H1 (cell line): ENCODE results near the gene RHBG. TPM values are rescaled to one million over a fixed set of nuclear protein-coding genes. Genes with fewer than 3 reads are reported as not detected.

ENCODE experiments used
- CTCF ChIA-PET: fragments of 300-600 bp; sonication (Branson Sonifier 250); formaldehyde crosslinking; loops from one replicate; lab custom pipeline; 2021; ENCODE audit not compliant: partially characterized antibody; lab: Charles Lee
- POLR2A ChIA-PET: fragments of 300-600 bp; sonication (Branson Sonifier 250); formaldehyde crosslinking; loops from one replicate; lab custom pipeline; 2021; ENCODE audit warnings: inconsistent platforms; ENCODE audit not compliant: partially characterized antibody; lab: Charles Lee
- DNase-seq, 2 experiments: peaks; one replicate each; pipeline versions ENCODE4 v3.0.0 to v3.0.0-alpha.2; 2010 to 2022; ENCODE audit warnings: low spot score in 2 of 2, low read depth in 1 of 2, mixed read lengths in 1 of 2
- FAIRE-seq: peaks from 2 replicates; lab custom pipeline; 2011; peaks lifted over from hg19 to GRCh38; lab: Jason Lieb, UNC
- H2AFZ ChIP-seq: 2 replicates; pipeline ENCODE4 v1.8.1; 2012; ENCODE audit warnings: low read length, inconsistent platforms
- H2AK5ac ChIP-seq: 2 replicates; pipeline ENCODE4 v1.6.1; 2013; ENCODE audit warnings: low read depth, low read length
- H2BK120ac ChIP-seq: replicated peaks from 2 replicates; pipeline ENCODE3; 2013; ENCODE audit warnings: low read depth, low read length, inconsistent platforms
- H2BK12ac ChIP-seq: 2 replicates; pipeline ENCODE4 v1.6.1; 2013; ENCODE audit warnings: low read depth, low read length
- H2BK15ac ChIP-seq: 2 replicates; pipeline ENCODE4 v1.6.1; 2013; ENCODE audit warnings: low read length
- H2BK20ac ChIP-seq: 2 replicates; pipeline ENCODE4 v1.6.1; 2013; ENCODE audit warnings: low read length
- H2BK5ac ChIP-seq: 2 replicates; pipeline ENCODE4 v1.6.1; 2013; ENCODE audit warnings: low read depth, low read length
- H3K14ac ChIP-seq: 2 replicates; pipeline ENCODE4 v1.6.1; 2013; ENCODE audit warnings: inconsistent platforms; ENCODE audit not compliant: insufficient read length
- H3K18ac ChIP-seq: 2 replicates; pipeline ENCODE4 v1.6.1; 2013; ENCODE audit warnings: low read length; ENCODE audit errors: extremely low read depth
- H3K23ac ChIP-seq: 2 replicates; pipeline ENCODE4 v1.6.1; 2013; ENCODE audit warnings: inconsistent platforms; ENCODE audit not compliant: insufficient read length
- H3K23me2 ChIP-seq: 2 replicates; pipeline ENCODE4 v1.6.1; 2013; ENCODE audit warnings: low read depth, low read length
- H3K27ac ChIP-seq: 2 replicates; pipeline ENCODE4 v1.6.1; 2011; ENCODE audit warnings: low read depth, low read length, inconsistent platforms
- H3K27me3 ChIP-seq, 4 experiments: replicated peaks in 1 of 4; 1 replicate in 1 of 4; 2 replicates in 3 of 4; pipeline versions ENCODE4 v1.6.1 to v1.8.1; 2011 to 2013; ENCODE audit warnings: low read length in 3 of 4, mild to moderate bottlenecking in 3 of 4, inconsistent platforms in 2 of 4, mixed read lengths in 2 of 4, moderate library complexity in 1 of 4; ENCODE audit not compliant: control insufficient read depth in 3 of 4, insufficient read depth in 3 of 4; ENCODE audit errors: extremely low read depth in 1 of 4
- H3K36me3 ChIP-seq, 4 experiments: 2 replicates each; pipeline versions ENCODE4 v1.6.1 to v1.8.1; 2011 to 2013; ENCODE audit warnings: mild to moderate bottlenecking in 4 of 4, low read length in 3 of 4, moderate library complexity in 2 of 4, control low read depth in 1 of 4, inconsistent platforms in 1 of 4; ENCODE audit not compliant: insufficient read depth in 4 of 4, control insufficient read depth in 2 of 4
- H3K4ac ChIP-seq: replicated peaks from 2 replicates; pipeline ENCODE3; 2013; ENCODE audit warnings: low read length, low read depth, mixed read lengths, inconsistent platforms; ENCODE audit not compliant: insufficient read length
- H3K4me1 ChIP-seq, 4 experiments: replicated peaks in 1 of 4; 1 replicate in 1 of 4; 2 replicates in 3 of 4; pipeline versions ENCODE4 v1.6.1 to v1.8.1; 2011 to 2013; ENCODE audit warnings: low read length in 3 of 4, inconsistent platforms in 2 of 4, mixed read lengths in 1 of 4; ENCODE audit not compliant: insufficient read depth in 4 of 4, control insufficient read depth in 3 of 4
- H3K4me2 ChIP-seq, 2 experiments: 2 replicates each; pipeline versions ENCODE4 v1.6.1 to v1.8.1; 2011 to 2013; ENCODE audit warnings: low read depth in 2 of 2, low read length in 2 of 2, control low read depth in 1 of 2, inconsistent platforms in 1 of 2, mild to moderate bottlenecking in 1 of 2; ENCODE audit not compliant: insufficient read depth in 1 of 2
- H3K4me3 ChIP-seq, 4 experiments: fragments of 200-600, 300-600 bp in 1 of 4; sonication (generic), shearing (Covaris generic), sonication (Bioruptor Twin) in 1 of 4; 2 replicates each; pipeline versions ENCODE4 v1.5.1 to v1.8.1; 2011 to 2016; ENCODE audit warnings: low read length in 4 of 4, low read depth in 3 of 4, control low read depth in 2 of 4, inconsistent platforms in 2 of 4, mild to moderate bottlenecking in 2 of 4, mixed read lengths in 1 of 4, moderate library complexity in 1 of 4; ENCODE audit not compliant: insufficient read depth in 2 of 4; ENCODE audit errors: extremely low read depth in 1 of 4
- H3K56ac ChIP-seq: replicated peaks from 2 replicates; pipeline ENCODE3; 2013; ENCODE audit warnings: low read depth, mild to moderate bottlenecking, mixed read lengths, low read length, inconsistent platforms; ENCODE audit not compliant: insufficient read length
- H3K79me1 ChIP-seq: 2 replicates; pipeline ENCODE4 v1.6.1; 2013; ENCODE audit warnings: low read depth, low read length, control low read depth
- H3K79me2 ChIP-seq, 2 experiments: 2 replicates each; pipeline versions ENCODE4 v1.6.1 to v1.8.1; 2012 to 2013; ENCODE audit warnings: low read length in 2 of 2, mild to moderate bottlenecking in 2 of 2, inconsistent platforms in 1 of 2; ENCODE audit not compliant: insufficient read depth in 2 of 2, control insufficient read depth in 1 of 2
- H3K9ac ChIP-seq, 4 experiments: replicated peaks in 1 of 4; 1 replicate in 1 of 4; 2 replicates in 3 of 4; pipeline versions ENCODE4 v1.6.1 to v1.8.1; 2011 to 2013; ENCODE audit warnings: low read depth in 3 of 4, low read length in 3 of 4, control low read depth in 2 of 4, mild to moderate bottlenecking in 2 of 4, moderate library complexity in 2 of 4, inconsistent platforms in 1 of 4; ENCODE audit errors: extremely low read depth in 1 of 4
- H3K9me3 ChIP-seq, 2 experiments: 2 replicates each; pipeline versions ENCODE4 v1.6.1 to v1.8.1; 2012 to 2013; ENCODE audit warnings: mild to moderate bottlenecking in 2 of 2, moderate library complexity in 2 of 2, control low read depth in 1 of 2, inconsistent platforms in 1 of 2, low read depth in 1 of 2, low read length in 1 of 2, mixed read lengths in 1 of 2; ENCODE audit not compliant: insufficient read depth in 2 of 2
- H4K20me1 ChIP-seq, 2 experiments: replicated peaks in 1 of 2; 2 replicates each; pipeline versions ENCODE3 to v1.8.1; 2011 to 2013; ENCODE audit warnings: inconsistent platforms in 2 of 2, low read length in 2 of 2, mild to moderate bottlenecking in 1 of 2; ENCODE audit not compliant: insufficient read depth in 2 of 2, control insufficient read depth in 1 of 2
- H4K5ac ChIP-seq: 2 replicates; pipeline ENCODE4 v1.6.1; 2013; ENCODE audit warnings: low read length, low read depth, mixed read lengths, inconsistent platforms; ENCODE audit not compliant: insufficient read length
- H4K8ac ChIP-seq: 2 replicates; pipeline ENCODE4 v1.8.0; 2013; ENCODE audit warnings: mild to moderate bottlenecking, moderate library complexity, low read length, inconsistent platforms; ENCODE audit not compliant: insufficient read depth; ENCODE audit errors: extremely low read depth
- H4K91ac ChIP-seq: replicated peaks from 2 replicates; pipeline ENCODE3; 2013; ENCODE audit warnings: low read length, mixed read lengths, inconsistent platforms; ENCODE audit not compliant: insufficient read length
- BCL11A ChIP-seq, 2 experiments: IDR thresholded peaks; one replicate each; pipeline ENCODE4 v1.6.1; 2011; ENCODE audit warnings: low read depth in 2 of 2, low read length in 2 of 2, mild to moderate bottlenecking in 2 of 2
- CEBPB ChIP-seq: IDR thresholded peaks from 2 replicates; pipeline ENCODE4 v1.6.1; 2012; ENCODE audit warnings: low read depth, low read length
- POLR2A ChIP-seq, 2 experiments: IDR thresholded peaks; 1 replicate in 1 of 2; 2 replicates in 1 of 2; pipeline ENCODE4 v1.6.1; 2011; ENCODE audit warnings: low read depth in 2 of 2, low read length in 2 of 2, mild to moderate bottlenecking in 2 of 2; ENCODE audit errors: control extremely low read depth in 1 of 2
- RBBP5 ChIP-seq: IDR thresholded peaks from 2 replicates; pipeline ENCODE4 v1.7.1; 2012; ENCODE audit warnings: low read depth, mild to moderate bottlenecking, inconsistent platforms, low read length, moderate library complexity, borderline replicate concordance
- RNF2 ChIP-seq: fragments of 200-900, 300-1000 bp; sonication (generic); IDR thresholded peaks from 2 replicates; pipeline ENCODE4 v1.7.1; 2016; ENCODE audit warnings: borderline replicate concordance, low read depth, mild to moderate bottlenecking, antibody characterized with exemption, low read length; ENCODE audit not compliant: poor library complexity, severe bottlenecking; ENCODE audit errors: missing control alignments
- SIRT6 ChIP-seq: IDR thresholded peaks from one replicate; pipeline ENCODE4 v1.7.1; 2012; ENCODE audit warnings: low read length, inconsistent platforms
- SUZ12 ChIP-seq: fragments of 200-600 bp; sonication (generic); IDR thresholded peaks from 2 replicates; pipeline ENCODE4 v1.6.1; 2012; ENCODE audit warnings: mild to moderate bottlenecking, inconsistent platforms, low read length, moderate library complexity, mixed read lengths
- TAF1 ChIP-seq: IDR thresholded peaks from 2 replicates; pipeline ENCODE4 v1.6.1; 2011; ENCODE audit warnings: mild to moderate bottlenecking, low read depth, low read length
- TCF12 ChIP-seq: IDR thresholded peaks from 2 replicates; pipeline ENCODE4 v1.6.1; 2011; ENCODE audit warnings: low read depth, mild to moderate bottlenecking, low read length
- TEAD4 ChIP-seq: IDR thresholded peaks from 2 replicates; pipeline ENCODE4 v1.6.1; 2012; ENCODE audit warnings: low read depth, low read length, inconsistent platforms, mixed read lengths
- ZNF274 ChIP-seq: IDR thresholded peaks from 2 replicates; pipeline ENCODE4 v1.7.0; 2012; ENCODE audit warnings: low read length, borderline replicate concordance; ENCODE audit errors: extremely low read depth
- WGBS, 2 experiments: shearing (Covaris generic) in 1 of 2; methylation state at CpG; one replicate each; pipeline versions ENCODE4 v1.1.6 to v1.1.7; 2013 to 2015; ENCODE audit warnings: low lambda C conversion rate in 2 of 2, mixed read lengths in 2 of 2, inconsistent platforms in 1 of 2, low coverage in 1 of 2, missing lambda C conversion rate in 1 of 2; ENCODE audit not compliant: insufficient replicate concordance in 2 of 2, insufficient coverage in 1 of 2, insufficient read length in 1 of 2; ENCODE audit errors: extremely low coverage in 1 of 2, missing lambda C conversion rate in 1 of 2; 5-methylcytosine and 5-hydroxymethylcytosine counted together
- polyA plus RNA-seq, 7 experiments: library from polyadenylated mRNA; depleted of rRNA in 3 of 7; stranded (reverse) in 5 of 7; unstranded in 2 of 7; fragments of >200 nt in 5 of 7; fragments of 200-250 nt in 2 of 7; gene quantifications; 1 replicate in 5 of 7; 2 replicates in 1 of 7; 4 replicates in 1 of 7; pipeline versions ENCODE4 v1.2.1 to v1.2.3, GENCODE V29; 2011 to 2013; ENCODE audit warnings: missing spikeins in 2 of 7, mixed read lengths in 2 of 7
- total RNA-seq: library from RNA; stranded (reverse); fragmentation: NEBNext Ultra II Directional; extraction: Animal tissue kit (Norgen Biotek cat#: 25700); gene quantifications from 2 replicates; pipeline ENCODE4 v1.2.1, GENCODE V29; 2021
- TF ChIP-seq, protein P1 (sequence below): IDR thresholded peaks from 2 replicates; pipeline ENCODE4 v1.6.1; 2012; ENCODE audit warnings: inconsistent platforms

The RHBG gene
- total and polyA plus RNA-seq, 2 of the 8 experiments (the other 6 are each of a cell fraction or from before 2014, with no cell fraction given) = 2.6 to 2.7 TPM

DNA sequence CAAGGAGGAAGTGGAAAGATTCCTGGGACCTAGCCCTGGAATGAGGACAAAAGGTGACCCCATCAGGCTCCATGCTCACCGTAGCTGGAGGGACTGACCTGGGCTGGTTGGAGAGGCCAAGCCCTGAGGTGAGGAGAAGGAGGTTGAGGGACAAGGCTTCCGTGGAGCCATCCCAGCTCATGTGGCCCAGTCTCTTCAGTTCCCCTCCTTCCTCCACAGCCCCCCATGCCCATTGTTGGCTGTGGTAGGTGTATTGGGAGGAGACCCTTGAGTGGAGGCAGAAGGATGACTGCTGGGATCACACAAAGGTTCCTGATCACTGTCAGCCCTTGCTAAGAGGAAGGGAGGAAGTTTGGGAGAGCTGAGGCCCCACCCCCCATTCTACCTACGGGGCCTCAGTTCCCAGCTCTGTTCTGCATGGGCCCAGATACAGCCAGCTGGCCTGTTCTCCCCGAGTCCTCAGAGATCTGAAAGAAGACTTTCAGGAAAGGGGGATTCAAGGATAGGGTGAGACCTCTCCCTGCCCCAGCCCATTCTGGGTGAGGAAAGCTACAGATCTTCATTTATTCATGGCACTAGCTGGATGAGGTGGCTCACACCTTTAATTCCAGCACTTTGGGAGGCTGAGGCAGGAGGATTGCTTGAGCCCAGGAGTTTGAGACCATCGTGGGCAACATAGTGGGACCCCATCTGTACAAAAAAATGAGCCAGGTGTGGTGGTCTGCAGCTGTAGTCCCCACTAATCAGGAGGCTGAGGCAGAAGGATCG lies 17.3 kb downstream of the RHBG start:
- Histone ChIP-seq H3K9me3 (no peaks in the 10 kb centered on the region), H2BK20ac (no peak overlapping the region), H2BK12ac (no peak overlapping the region), H3K4ac (no peak overlapping the region), H3K4me2 (no peak overlapping the region), H4K8ac (no peak overlapping the region), H3K23ac (no peak overlapping the region), H3K79me2 (no peaks in the 10 kb centered on the region), H4K91ac (no peak overlapping the region), H3K23me2 (peaks cover 4% of the 10 kb centered on the region; the same call in 1 of the 2 replicates), H3K27ac (no peak overlapping the region), H3K4me3 (no peak overlapping the region), H3K56ac (no peak overlapping the region), H2AFZ (no peak overlapping the region), H3K27me3 (peaks cover 14 to 54% (median 49%) of the 10 kb centered on the region in 4 experiments), H4K5ac (no peak overlapping the region), H2AK5ac (no peak overlapping the region), H3K4me1 (peaks cover 0 to 27% (median 17%) of the 10 kb centered on the region in 4 experiments; a peak in 6 of 7 replicates), H3K36me3 (no peaks in the 10 kb centered on the region), H3K79me1 (no peaks in the 10 kb centered on the region), H3K9ac (no peak overlapping the region), H2BK120ac (no peak overlapping the region), H3K18ac (no peak overlapping the region), H4K20me1 (no peaks in the 10 kb centered on the region), H2BK5ac (0 out of 2 replicates have a peak overlapping the region, but pooled peaks have one; percentile 38), H2BK15ac (no peak overlapping the region), H3K14ac (no peak overlapping the region)
- WGBS, 2 experiments = 87% methylated on average over 6 of the region's 6 CpGs; no CpG with 5 or more reads in 1 of the 2 experiments
- ChIA-PET CTCF (interaction anchor here (0.6 to 26.1 kb wide), 51 partner anchors 11 to 720 kb away, joined by 3 to 574 read pairs (median 4); partner anchors contain the start of genes NAXE, RHBG, TTC24 and VHLL), POLR2A (interaction anchor here (0.8 to 7.3 kb wide), 16 partner anchors 13 to 62 kb away, joined by 3 to 26 read pairs (median 4); no protein-coding TSS in a partner anchor)
- DNase-seq = no peak
- no peak for FAIRE-seq
- TF ChIP-seq ZNF274 (no peak), RBBP5 (no peak), SIRT6 (no peak), TCF12 (no peak), TAF1 (no peak), BCL11A (IDR thresholded peaks at IDR 0.05; ENCODE audit: low read depth in 2 of 2, low read length in 2 of 2) (no peak), RNF2 (no peak), POLR2A (IDR thresholded peaks at IDR 0.05; ENCODE audit: control extremely low read depth in 1 of 2, low read depth in 2 of 2, low read length in 2 of 2) (no peak), CEBPB (no peak), TEAD4 (no peak), SUZ12 (no peak)
- TF ChIP-seq, protein P1, sequence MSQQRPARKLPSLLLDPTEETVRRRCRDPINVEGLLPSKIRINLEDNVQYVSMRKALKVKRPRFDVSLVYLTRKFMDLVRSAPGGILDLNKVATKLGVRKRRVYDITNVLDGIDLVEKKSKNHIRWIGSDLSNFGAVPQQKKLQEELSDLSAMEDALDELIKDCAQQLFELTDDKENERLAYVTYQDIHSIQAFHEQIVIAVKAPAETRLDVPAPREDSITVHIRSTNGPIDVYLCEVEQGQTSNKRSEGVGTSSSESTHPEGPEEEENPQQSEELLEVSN = no peak
